Measurements from ENCODE around the gene ZNF692. TPM values are rescaled to one million over a fixed set of nuclear protein-coding genes. Genes with fewer than 3 reads are reported as not detected.

Gene ZNF692
- total RNA-seq, 1 experiment from 2014 or later = 40.1 TPM

GRCh38 chr1:248807067-248807737 is 51.7 kb downstream of the ZNF692 start:
- Histone ChIP-seq H3K27ac (ENCODE audit: insufficient read length, low read depth, low read length) (no peak overlapping the region), H3K79me2 (ENCODE audit: insufficient read depth, low read length) (no peaks in the 10 kb centered on the region), H2BK5ac (ENCODE audit: insufficient read length, low read length) (no peak overlapping the region), H3K9ac (ENCODE audit: extremely low read depth, insufficient read length, low read length) (no peak overlapping the region), H3K4me1 (ENCODE audit: insufficient read depth, low read length) (no peaks in the 10 kb centered on the region), H3K18ac (ENCODE audit: insufficient read length, low read depth, low read length) (no peak overlapping the region), H3K14ac (ENCODE audit: insufficient read depth, low read length) (no peak overlapping the region), H3K79me1 (ENCODE audit: insufficient read depth, low read depth, low read length, poor library complexity, severe bottlenecking) (no peaks in the 10 kb centered on the region), H3K4me2 (ENCODE audit: insufficient read depth, insufficient read length, low read length) (no peak overlapping the region), H3K56ac (ENCODE audit: insufficient read length, low read depth, low read length) (no peak overlapping the region), H3K4ac (ENCODE audit: low read depth, low read length) (no peak overlapping the region), H2BK20ac (ENCODE audit: low read depth, low read length, poor library complexity, severe bottlenecking) (no peak overlapping the region), H3T11ph (ENCODE audit: low read length) (no peak overlapping the region), H2BK15ac (ENCODE audit: low read depth, low read length) (no peak overlapping the region), H3K27me3 (ENCODE audit: insufficient read depth, low read length) (no peaks in the 10 kb centered on the region), H3K23me2 (ENCODE audit: insufficient read length, low read depth, low read length, poor library complexity, severe bottlenecking) (no peaks in the 10 kb centered on the region), H4K8ac (replicated peaks; ENCODE audit: insufficient read length, low read depth, low read length) (no peak overlapping the region), H2BK12ac (ENCODE audit: insufficient read length, low read depth, low read length) (no peak overlapping the region), H3K23ac (ENCODE audit: insufficient read length, low read depth, low read length) (no peak overlapping the region), H2BK120ac (ENCODE audit: low read depth, low read length, poor library complexity, severe bottlenecking) (no peak overlapping the region), H4K91ac (ENCODE audit: insufficient read length, low read depth, low read length) (no peak overlapping the region), H4K20me1 (ENCODE audit: control insufficient read depth, insufficient read depth, insufficient read length) (no peaks in the 10 kb centered on the region), H2AK5ac (ENCODE audit: insufficient read length, low read length) (no peak overlapping the region), H3K9me3 (ENCODE audit: control insufficient read depth, low read depth, low read length) (peaks cover 26% of the 10 kb centered on the region), H4K5ac (ENCODE audit: insufficient read length, low read depth, low read length) (no peak overlapping the region), H2AFZ (ENCODE audit: low read length) (no peak overlapping the region)
- no peak overlapping the region for H3K4me3 Mint-ChIP-seq
- WGBS (ENCODE audit: extremely low coverage, insufficient read length, low lambda C conversion rate) = no CpG with 5 or more reads among the region's 15 CpGs
- H3K36me3 Mint-ChIP-seq (ENCODE audit: insufficient read depth in 1 of 3, low read depth in 3 of 3) = peaks cover 4 to 18% (median 9%) of the 10 kb centered on the region in 3 experiments
- no peak overlapping the region; a peak in 1 of 7 replicates for H3K27ac Mint-ChIP-seq
- H3K4me1 Mint-ChIP-seq = 0 out of 4 replicates have a peak, but pooled peaks cover 0 to under 1% of the 10 kb centered on the region in 2 experiments
- H3K27me3 Mint-ChIP-seq (ENCODE audit: low read depth) = peaks cover 4% of the 10 kb centered on the region
- peaks cover 24 to 30% of the 10 kb centered on the region in 2 experiments for H3K9me3 Mint-ChIP-seq
- peak; percentile 85 for TF ChIP-seq CTCF (conservative IDR thresholded peaks at IDR 0.05)
- DNase-seq = peak; percentile 66

Measured in H9 (cell line).